Neural cell (in vitro differentiated cells): Measurements from ENCODE around the gene C1orf87.

ENCODE experiments used
- EP300 ChIP-seq: fragments of 450-650 bp; conservative IDR thresholded peaks from 2 replicates; pipeline ENCODE4 v1.6.1; 2014; ENCODE audit warnings: antibody characterized with exemption, mild to moderate bottlenecking, moderate library complexity; ENCODE audit not compliant: poor library complexity, severe bottlenecking
- EZH2 ChIP-seq: fragments of 200-600, 300-800 bp; shearing (Covaris generic), sonication (generic); IDR thresholded peaks from 2 replicates; pipeline ENCODE4 v1.6.1; 2014; ENCODE audit warnings: antibody characterized with exemption, low read length, borderline replicate concordance, mild to moderate bottlenecking; ENCODE audit not compliant: insufficient read depth, poor library complexity, severe bottlenecking
- POLR2AphosphoS5 ChIP-seq: IDR thresholded peaks from 2 replicates; pipeline ENCODE4 v1.6.1; 2012
- RAD21 ChIP-seq: fragments of 450-650 bp; conservative IDR thresholded peaks from 2 replicates; pipeline ENCODE4 v1.6.1; 2014; ENCODE audit warnings: antibody characterized with exemption, mild to moderate bottlenecking, moderate library complexity
- SMC3 ChIP-seq: fragments of 450-650 bp; conservative IDR thresholded peaks from 2 replicates; pipeline ENCODE4 v1.6.1; 2014; ENCODE audit warnings: antibody characterized with exemption, mild to moderate bottlenecking, moderate library complexity; ENCODE audit not compliant: poor library complexity
- TAF1 ChIP-seq: IDR thresholded peaks from 2 replicates; pipeline ENCODE4 v1.6.1; 2012; ENCODE audit warnings: low read depth
- TF ChIP-seq, protein P1 (sequence below): fragments of 450-650 bp; IDR thresholded peaks from 2 replicates; pipeline ENCODE4 v1.5.1; 2014; ENCODE audit warnings: antibody characterized with exemption, mild to moderate bottlenecking, moderate library complexity; ENCODE audit not compliant: poor library complexity, severe bottlenecking
- TF ChIP-seq, protein P2 (sequence below): IDR thresholded peaks from 2 replicates; pipeline ENCODE4 v1.6.1; 2012; ENCODE audit warnings: borderline replicate concordance

DNA sequence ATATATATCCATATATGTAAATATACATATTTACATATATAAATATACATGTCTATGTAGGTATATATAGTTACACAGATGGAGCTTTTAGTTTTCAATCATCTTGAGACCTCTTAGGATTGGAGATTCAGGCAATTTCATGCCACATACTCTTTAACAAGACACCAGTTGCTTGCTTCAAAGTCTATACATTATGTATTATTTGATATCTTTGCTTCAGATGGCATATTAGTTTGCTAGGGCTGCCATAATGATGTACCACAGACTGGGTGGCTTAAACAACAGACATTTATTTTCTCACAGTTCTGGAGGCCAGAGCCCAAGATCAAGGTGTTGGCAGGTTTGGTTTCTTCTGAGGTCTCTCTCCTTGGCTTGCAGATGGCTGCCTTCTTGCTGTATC is 14.1 kb upstream of the C1orf87 start:
- TF ChIP-seq, protein P1, sequence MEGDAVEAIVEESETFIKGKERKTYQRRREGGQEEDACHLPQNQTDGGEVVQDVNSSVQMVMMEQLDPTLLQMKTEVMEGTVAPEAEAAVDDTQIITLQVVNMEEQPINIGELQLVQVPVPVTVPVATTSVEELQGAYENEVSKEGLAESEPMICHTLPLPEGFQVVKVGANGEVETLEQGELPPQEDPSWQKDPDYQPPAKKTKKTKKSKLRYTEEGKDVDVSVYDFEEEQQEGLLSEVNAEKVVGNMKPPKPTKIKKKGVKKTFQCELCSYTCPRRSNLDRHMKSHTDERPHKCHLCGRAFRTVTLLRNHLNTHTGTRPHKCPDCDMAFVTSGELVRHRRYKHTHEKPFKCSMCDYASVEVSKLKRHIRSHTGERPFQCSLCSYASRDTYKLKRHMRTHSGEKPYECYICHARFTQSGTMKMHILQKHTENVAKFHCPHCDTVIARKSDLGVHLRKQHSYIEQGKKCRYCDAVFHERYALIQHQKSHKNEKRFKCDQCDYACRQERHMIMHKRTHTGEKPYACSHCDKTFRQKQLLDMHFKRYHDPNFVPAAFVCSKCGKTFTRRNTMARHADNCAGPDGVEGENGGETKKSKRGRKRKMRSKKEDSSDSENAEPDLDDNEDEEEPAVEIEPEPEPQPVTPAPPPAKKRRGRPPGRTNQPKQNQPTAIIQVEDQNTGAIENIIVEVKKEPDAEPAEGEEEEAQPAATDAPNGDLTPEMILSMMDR = no peak
- TF ChIP-seq EP300 (no peak), EZH2 (no peak), POLR2AphosphoS5 (no peak), RAD21 (no peak), TAF1 (no peak), SMC3 (no peak)
- TF ChIP-seq, protein P2, sequence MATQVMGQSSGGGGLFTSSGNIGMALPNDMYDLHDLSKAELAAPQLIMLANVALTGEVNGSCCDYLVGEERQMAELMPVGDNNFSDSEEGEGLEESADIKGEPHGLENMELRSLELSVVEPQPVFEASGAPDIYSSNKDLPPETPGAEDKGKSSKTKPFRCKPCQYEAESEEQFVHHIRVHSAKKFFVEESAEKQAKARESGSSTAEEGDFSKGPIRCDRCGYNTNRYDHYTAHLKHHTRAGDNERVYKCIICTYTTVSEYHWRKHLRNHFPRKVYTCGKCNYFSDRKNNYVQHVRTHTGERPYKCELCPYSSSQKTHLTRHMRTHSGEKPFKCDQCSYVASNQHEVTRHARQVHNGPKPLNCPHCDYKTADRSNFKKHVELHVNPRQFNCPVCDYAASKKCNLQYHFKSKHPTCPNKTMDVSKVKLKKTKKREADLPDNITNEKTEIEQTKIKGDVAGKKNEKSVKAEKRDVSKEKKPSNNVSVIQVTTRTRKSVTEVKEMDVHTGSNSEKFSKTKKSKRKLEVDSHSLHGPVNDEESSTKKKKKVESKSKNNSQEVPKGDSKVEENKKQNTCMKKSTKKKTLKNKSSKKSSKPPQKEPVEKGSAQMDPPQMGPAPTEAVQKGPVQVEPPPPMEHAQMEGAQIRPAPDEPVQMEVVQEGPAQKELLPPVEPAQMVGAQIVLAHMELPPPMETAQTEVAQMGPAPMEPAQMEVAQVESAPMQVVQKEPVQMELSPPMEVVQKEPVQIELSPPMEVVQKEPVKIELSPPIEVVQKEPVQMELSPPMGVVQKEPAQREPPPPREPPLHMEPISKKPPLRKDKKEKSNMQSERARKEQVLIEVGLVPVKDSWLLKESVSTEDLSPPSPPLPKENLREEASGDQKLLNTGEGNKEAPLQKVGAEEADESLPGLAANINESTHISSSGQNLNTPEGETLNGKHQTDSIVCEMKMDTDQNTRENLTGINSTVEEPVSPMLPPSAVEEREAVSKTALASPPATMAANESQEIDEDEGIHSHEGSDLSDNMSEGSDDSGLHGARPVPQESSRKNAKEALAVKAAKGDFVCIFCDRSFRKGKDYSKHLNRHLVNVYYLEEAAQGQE = no peak
